ENCODE data around the gene SIGLEC6. TPM values are rescaled to one million over a fixed set of nuclear protein-coding genes. Genes with fewer than 3 reads are reported as not detected.

Gene SIGLEC6
- total and polyA plus RNA-seq, 12 donors: 0.06 to 0.18 TPM; not detected in 10

- Histone ChIP-seq H3K27me3 (peaks cover 20% of the 10 kb centered on the region), H3K9me3 (replicated peaks in 1 of 3) (no peaks in the 10 kb centered on the region), H3K27ac (no peak overlapping the region), H3K4me1 (replicated peaks in 1 of 2) (peaks cover 0 to 10% of the 10 kb centered on the region in 2 donors), H3K36me3 (replicated peaks in 1 of 2) (no peaks in the 10 kb centered on the region), H3K4me3 (no peak overlapping the region)
- intact Hi-C loops (cut with DNase I): no loop called here
- TF ChIP-seq CTCF (IDR thresholded peaks at IDR 0.05): no peak
- no peak for TF ChIP-seq POLR2A (IDR thresholded peaks at IDR 0.05)
- 63 to 72% (median 71%) methylated on average over 4 of the region's 4 CpGs for WGBS, 4 donors
- no peak for DNase-seq
These were observed 36.1 kb upstream of the SIGLEC6 start for GRCh38 chr19:51567583-51567982.

GRCh38 chr19:51566489-51567100, 35.1 kb upstream of the SIGLEC6 start:
- intact Hi-C loops (cut with DNase I): no loop called here
- H3K36me3 ChIP-seq (replicated peaks in 1 of 2): no peaks in the 10 kb centered on the region
- no peak for DNase-seq
- H3K9me3 ChIP-seq (replicated peaks in 1 of 3): no peaks in the 10 kb centered on the region
- 69 to 74% (median 73%) methylated on average over 8 of the region's 8 CpGs for WGBS, 4 donors
- no peak overlapping the region for H3K4me3 ChIP-seq
- TF ChIP-seq POLR2A (IDR thresholded peaks at IDR 0.05) (no peak), CTCF (IDR thresholded peaks at IDR 0.05) (no peak)
- H3K27ac ChIP-seq: no peak overlapping the region
- peaks cover 0 to under 1% of the 10 kb centered on the region in 2 donors for H3K4me1 ChIP-seq (replicated peaks in 1 of 2)
- H3K27me3 ChIP-seq: peaks cover 20% of the 10 kb centered on the region

GRCh38 chr19:51565583-51565982, 34.1 kb upstream of the SIGLEC6 start:
- Histone ChIP-seq H3K4me1 (replicated peaks in 1 of 2) (no peaks in the 10 kb centered on the region), H3K4me3 (no peak overlapping the region), H3K27me3 (peaks cover 20% of the 10 kb centered on the region), H3K27ac (no peak overlapping the region), H3K36me3 (replicated peaks in 1 of 2) (no peaks in the 10 kb centered on the region), H3K9me3 (replicated peaks in 1 of 3) (no peaks in the 10 kb centered on the region)
- intact Hi-C loops (cut with DNase I): no loop called here
- 51 to 66% (median 58%) methylated on average over 4 of the region's 4 CpGs for WGBS, 4 donors
- no peak for TF ChIP-seq POLR2A (IDR thresholded peaks at IDR 0.05)
- TF ChIP-seq CTCF (IDR thresholded peaks at IDR 0.05): no peak
- DNase-seq: no peak

- Histone ChIP-seq H3K4me3 (no peak overlapping the region), H3K27me3 (peaks cover 20% of the 10 kb centered on the region), H3K4me1 (replicated peaks in 1 of 2) (no peaks in the 10 kb centered on the region), H3K36me3 (replicated peaks in 1 of 2) (no peaks in the 10 kb centered on the region), H3K27ac (no peak overlapping the region), H3K9me3 (replicated peaks in 1 of 3) (no peaks in the 10 kb centered on the region)
- no peak for DNase-seq
- no peak for TF ChIP-seq POLR2A (IDR thresholded peaks at IDR 0.05)
- no peak for TF ChIP-seq CTCF (IDR thresholded peaks at IDR 0.05)
- 34 to 43% (median 37%) methylated on average over 4 to 6 of the region's 6 CpGs for WGBS, 4 donors
- intact Hi-C loops (cut with DNase I): no loop called here
These were observed 33.3 kb upstream of the SIGLEC6 start for GRCh38 chr19:51564791-51565190.
